HepG2 (cell line): ENCODE data around the gene NAV2. TPM values are rescaled to one million over a fixed set of nuclear protein-coding genes. Genes with fewer than 3 reads are reported as not detected.

Source experiments
- ATAC-seq: fragments of 200-7000 bp; cut with Tn5 transposase; 3 replicates; pipeline ENCODE4 v1.9.1; 2020; ENCODE audit warnings: mild to moderate bottlenecking, moderate library complexity
- BruUV-seq: library from RNA; stranded (reverse); fragments of 400-500 nt; replicated peaks from 2 replicates; lab custom pipeline; 2021; lab: Mats Ljungman, UMichigan
- CTCF ChIA-PET: fragments of 300-600 bp; formaldehyde crosslinking; extraction: SDS; loops from one replicate; lab custom pipeline; 2021; ENCODE audit warnings: low total read pairs, inconsistent platforms, low intra/inter-chr PET ratio; lab: Yijun Ruan, JAX
- POLR2A ChIA-PET: fragments of 350-600 bp; sonication (Branson Sonifier 250); formaldehyde crosslinking; loops from one replicate; lab custom pipeline; 2020; ENCODE audit warnings: antibody characterized with exemption, inconsistent platforms; lab: Yijun Ruan, JAX
- DNase-seq: peaks from one replicate; pipeline ENCODE4 v3.0.0-alpha.2; 2015; ENCODE audit warnings: low spot score
- FAIRE-seq: peaks from 3 replicates; lab custom pipeline; 2011; peaks lifted over from hg19 to GRCh38; lab: Jason Lieb, UNC
- H2AFZ ChIP-seq: one replicate; pipeline ENCODE4 v1.6.1; 2011; ENCODE audit warnings: low read length, inconsistent platforms
- H3K27ac ChIP-seq: fragments of 300-600 bp; 3 replicates; pipeline ENCODE4 v1.8.0; 2011; ENCODE audit warnings: mixed run types, mild to moderate bottlenecking, mixed read lengths, low read length, inconsistent platforms; ENCODE audit not compliant: insufficient read depth; ENCODE audit errors: extremely low read length
- H3K27me3 ChIP-seq, 2 experiments: fragments of 200-600 bp in 1 of 2; 2 replicates in 1 of 2; 3 replicates in 1 of 2; pipeline versions ENCODE4 v1.6.0 to v1.8.0; 2011; ENCODE audit warnings: low read length in 2 of 2, mild to moderate bottlenecking in 2 of 2, moderate library complexity in 2 of 2, inconsistent platforms in 1 of 2; ENCODE audit not compliant: insufficient read depth in 2 of 2, control insufficient read depth in 1 of 2
- H3K36me3 ChIP-seq, 2 experiments: fragments of 200-600 bp in 1 of 2; replicated peaks in 1 of 2; 2 replicates in 1 of 2; 3 replicates in 1 of 2; pipeline versions ENCODE4 v1.5.1 to v1.8.0; 2011; ENCODE audit warnings: low read length in 2 of 2, inconsistent platforms in 1 of 2; ENCODE audit not compliant: insufficient read depth in 2 of 2, control insufficient read depth in 1 of 2
- H3K4me1 ChIP-seq: 2 replicates; pipeline ENCODE4 v1.5.1; 2012; ENCODE audit warnings: low read length, inconsistent platforms; ENCODE audit not compliant: insufficient read depth
- H3K4me2 ChIP-seq: 2 replicates; pipeline ENCODE4 v1.6.0; 2011; ENCODE audit warnings: low read depth, low read length, inconsistent platforms
- H3K4me3 ChIP-seq, 3 experiments: fragments of 200-600 bp in 1 of 3; sonication (generic), shearing (Covaris generic) in 1 of 3; replicated peaks in 1 of 3; 2 replicates each; pipeline ENCODE4 v1.5.1; 2011 to 2016; ENCODE audit warnings: low read length in 3 of 3, inconsistent platforms in 2 of 3, low read depth in 2 of 3, mild to moderate bottlenecking in 2 of 3, control low read depth in 1 of 3, mixed read lengths in 1 of 3; ENCODE audit not compliant: insufficient read depth in 1 of 3
- H3K79me2 ChIP-seq: one replicate; pipeline ENCODE4 v1.6.1; 2011; ENCODE audit warnings: low read length, inconsistent platforms; ENCODE audit not compliant: insufficient read depth
- H3K9ac ChIP-seq: 2 replicates; pipeline ENCODE4 v1.6.0; 2011; ENCODE audit warnings: mild to moderate bottlenecking, low read depth, low read length, inconsistent platforms; ENCODE audit not compliant: insufficient read depth
- H3K9me3 ChIP-seq: 2 replicates; pipeline ENCODE4 v1.5.1; 2012; ENCODE audit warnings: mild to moderate bottlenecking, low read length
- H4K20me1 ChIP-seq: 2 replicates; pipeline ENCODE4 v1.6.0; 2011; ENCODE audit warnings: inconsistent platforms, mild to moderate bottlenecking, low read length, moderate library complexity; ENCODE audit not compliant: insufficient read depth
- ARNT ChIP-seq: fragments of 450-650 bp; IDR thresholded peaks from 2 replicates; pipeline ENCODE4 v1.6.1; 2017
- ISX ChIP-seq: sonication (generic); formaldehyde crosslinking; conservative IDR thresholded peaks from 2 replicates; pipeline ENCODE4 v1.5.0; 2020; ENCODE audit warnings: missing genetic modification reagents
- MAX ChIP-seq: IDR thresholded peaks from 2 replicates; pipeline ENCODE4 v1.6.1; 2012; ENCODE audit warnings: inconsistent platforms
- NAIF1 ChIP-seq: sonication (generic); formaldehyde crosslinking; IDR thresholded peaks from 2 replicates; pipeline ENCODE4 v1.5.0; 2020; ENCODE audit warnings: mild to moderate bottlenecking, missing genetic modification reagents, borderline replicate concordance
- SP1 ChIP-seq, 2 experiments: fragments of 450-650 bp in 1 of 2; sonication (generic) in 1 of 2; formaldehyde crosslinking in 1 of 2; IDR thresholded peaks; 2 replicates each; pipeline versions ENCODE4 v1.4.0 to v1.6.1; 2016 to 2020; ENCODE audit warnings: missing genetic modification reagents in 1 of 2
- U2AF2 ChIP-seq: fragments of 200-400 bp; formaldehyde crosslinking; IDR thresholded peaks from 2 replicates; pipeline ENCODE4 v1.6.1; 2017; ENCODE audit warnings: low read depth, mild to moderate bottlenecking, low read length
- ZKSCAN8 ChIP-seq: IDR thresholded peaks from 2 replicates; pipeline ENCODE4 v1.6.1; 2016; ENCODE audit warnings: borderline replicate concordance, missing genetic modification reagents, missing compliant biosample characterization
- ZNF143 ChIP-seq: sonication (generic); formaldehyde crosslinking; IDR thresholded peaks from 2 replicates; pipeline ENCODE4 v1.4.0; 2020; ENCODE audit warnings: missing genetic modification reagents
- ZNF253 ChIP-seq: sonication (generic); formaldehyde crosslinking; IDR thresholded peaks from 2 replicates; pipeline ENCODE4 v1.8.0; 2022; ENCODE audit warnings: mild to moderate bottlenecking, missing genetic modification reagents, borderline replicate concordance
- WGBS: methylation state at CpG from one replicate; pipeline ENCODE4 v1.1.6; 2017; ENCODE audit warnings: low lambda C conversion rate; 5-methylcytosine and 5-hydroxymethylcytosine counted together
- in situ Hi-C: cut with HindIII; loops from 2 replicates; pipeline ENCODE4 v1.10.0; 2017; ENCODE audit warnings: low pct_unique_long_range_greater_than_20kb; ENCODE audit not compliant: extremely low pct_ligation_motif_present
- intact Hi-C: fragments of 100-400 bp; cut with micrococcal nuclease; formaldehyde crosslinking; loops from one replicate; pipeline ENCODE4 v1.10.0; 2022; ENCODE audit not compliant: unreplicated experiment
- polyA plus RNA-seq, 8 experiments: library from polyadenylated mRNA; depleted of rRNA in 3 of 8; stranded (reverse) in 7 of 8; unstranded in 1 of 8; fragments of >200 nt; fragmentation: Illumina TruSeq in 4 of 8; extraction: Trizol in 4 of 8; gene quantifications; 2 replicates each; pipeline versions ENCODE4 v1.2.1 to v1.2.3, GENCODE V29; 2011 to 2016; ENCODE audit warnings: low read depth in 4 of 8, missing spikeins in 1 of 8, mixed read lengths in 1 of 8; ENCODE audit not compliant: insufficient read depth in 1 of 8
- total RNA-seq, 5 experiments: library from RNA; depleted of rRNA; stranded (reverse); fragments of >200 nt; fragmentation: Illumina TruSeq; extraction: Trizol; gene quantifications; 2 replicates each; pipeline ENCODE4 v1.2.3, GENCODE V29; 2016; ENCODE audit warnings: low read depth in 1 of 5

The NAV2 gene
- total and polyA plus RNA-seq, 2 of the 13 experiments (the other 11 are each of a cell fraction or from before 2014, with no cell fraction given): 9.3 to 34.6 TPM

GRCh38 chr11:20129665-20130064 is 417.0 kb downstream of the NAV2 start:
- Histone ChIP-seq H3K9ac (no peak overlapping the region), H3K9me3 (no peaks in the 10 kb centered on the region), H2AFZ (no peak overlapping the region), H3K4me1 (peaks cover 16% of the 10 kb centered on the region; the same call in 1 of the 2 replicates), H3K27me3 (peaks cover 0 to 22% of the 10 kb centered on the region in 2 experiments; a peak in 2 of 5 replicates), H3K4me2 (no peak overlapping the region), H3K27ac (no peak overlapping the region), H3K79me2 (no peaks in the 10 kb centered on the region), H3K4me3 (no peak overlapping the region), H3K36me3 (no peaks in the 10 kb centered on the region), H4K20me1 (no peaks in the 10 kb centered on the region)
- TF ChIP-seq NAIF1 (CRISPR knock-in tag) (no peak), U2AF2 (no peak), MAX (no peak), ISX (CRISPR knock-in tag) (no peak), SP1 (IDR thresholded peaks at IDR 0.05) (no peak), SP1 (CRISPR knock-in tag; IDR thresholded peaks at IDR 0.05) (no peak), ARNT (no peak), ZKSCAN8 (CRISPR knock-in tag) (no peak), ZNF143 (CRISPR knock-in tag) (no peak), ZNF253 (CRISPR knock-in tag) (no peak)
- ATAC-seq (no peak), FAIRE-seq (no peak), DNase-seq (no peak)
- 61% methylated on average over 4 of the region's 4 CpGs for WGBS
- in situ Hi-C loops (loop anchor here (5.0 to 25.0 kb wide), 4 partner anchors 182 to 567 kb away; no protein-coding TSS in a partner anchor), intact Hi-C loops (loop anchor here (2.0 to 10.0 kb wide), 4 partner anchors 315 to 1383 kb away; no protein-coding TSS in a partner anchor)
- ChIA-PET POLR2A (no interaction called here), CTCF (no interaction called here)
- BruUV-seq: no TSS peak
